K562 (cell line): ENCODE measurements around the gene CACNA1S. TPM values are rescaled to one million over a fixed set of nuclear protein-coding genes. Genes with fewer than 3 reads are reported as not detected.

ENCODE experiments used
- ARID2 ChIP-seq: fragments of 450-650 bp; IDR thresholded peaks from 2 replicates; pipeline ENCODE4 v1.6.1; 2017; ENCODE audit warnings: antibody characterized with exemption, mild to moderate bottlenecking
- ELF1 ChIP-seq: fragments of 200-800 bp; sonication (Bioruptor generic); IDR thresholded peaks from 2 replicates; pipeline ENCODE4 v1.6.1; 2016; ENCODE audit warnings: missing genetic modification characterization, missing compliant biosample characterization
- FIP1L1 ChIP-seq: fragments of 200-400 bp; formaldehyde crosslinking; IDR thresholded peaks from 2 replicates; pipeline ENCODE4 v1.6.1; 2018; ENCODE audit warnings: mild to moderate bottlenecking, low read depth, low read length; ENCODE audit not compliant: poor library complexity, severe bottlenecking
- GTF2A2 ChIP-seq: IDR thresholded peaks from 2 replicates; pipeline ENCODE4 v1.6.1; 2016; ENCODE audit warnings: mild to moderate bottlenecking, missing genetic modification characterization, missing compliant biosample characterization
- HMG20B ChIP-seq: fragments of 250-450 bp; sonication (Bioruptor Pico); IDR thresholded peaks from 2 replicates; pipeline ENCODE4 v1.5.0; 2021; ENCODE audit warnings: mild to moderate bottlenecking
- NBN ChIP-seq: fragments of 450-650 bp; IDR thresholded peaks from 2 replicates; pipeline ENCODE4 v1.6.1; 2016; ENCODE audit warnings: low read depth, mild to moderate bottlenecking
- NFIC ChIP-seq: fragments of 450-650 bp; IDR thresholded peaks from 2 replicates; pipeline ENCODE4 v1.6.1; 2017; ENCODE audit warnings: mild to moderate bottlenecking, inconsistent platforms
- NFIX ChIP-seq: fragments of 250-450 bp; sonication (Bioruptor Pico); IDR thresholded peaks from 2 replicates; pipeline ENCODE4 v1.4.0; 2020; ENCODE audit warnings: low read depth, mild to moderate bottlenecking, moderate library complexity
- NKRF ChIP-seq: fragments of 450-650 bp; IDR thresholded peaks from 2 replicates; pipeline ENCODE4 v1.6.1; 2016; ENCODE audit warnings: borderline replicate concordance
- PCBP1 ChIP-seq: fragments of 200-400 bp; formaldehyde crosslinking; IDR thresholded peaks from 2 replicates; pipeline ENCODE4 v1.6.1; 2018; ENCODE audit warnings: mild to moderate bottlenecking, low read depth, low read length; ENCODE audit not compliant: poor library complexity, severe bottlenecking
- RAD51 ChIP-seq: fragments of 450-650 bp; IDR thresholded peaks from 2 replicates; pipeline ENCODE4 v1.7.1; 2016; ENCODE audit warnings: low read depth, mild to moderate bottlenecking, borderline replicate concordance
- RNF2 ChIP-seq: sonication (generic); IDR thresholded peaks from 2 replicates; pipeline ENCODE4 v1.6.1; 2016
- SP1 ChIP-seq: sonication (generic); formaldehyde crosslinking; IDR thresholded peaks from 2 replicates; pipeline ENCODE4 v1.8.1; 2022; ENCODE audit warnings: mild to moderate bottlenecking, missing genetic modification reagents
- TAF15 ChIP-seq: fragments of 200-400 bp; formaldehyde crosslinking; IDR thresholded peaks from 2 replicates; pipeline ENCODE4 v1.6.1; 2017; ENCODE audit warnings: mild to moderate bottlenecking, low read depth, low read length, moderate library complexity
- ZKSCAN1 ChIP-seq: fragments of 150-350 bp; IDR thresholded peaks from 2 replicates; pipeline ENCODE4 v1.6.1; 2016; ENCODE audit warnings: low read depth, low read length
- ZKSCAN3 ChIP-seq: fragments of 250-450 bp; sonication (Bioruptor Pico); IDR thresholded peaks from 2 replicates; pipeline ENCODE4 v1.4.0; 2020
- ZNF143 ChIP-seq: sonication (generic); formaldehyde crosslinking; IDR thresholded peaks from 2 replicates; pipeline ENCODE4 v1.9.0; 2022; ENCODE audit warnings: mild to moderate bottlenecking, missing genetic modification reagents
- ZNF584 ChIP-seq: fragments of 200-800 bp; sonication (Bioruptor generic); IDR thresholded peaks from 2 replicates; pipeline ENCODE4 v1.6.1; 2016; ENCODE audit warnings: low read depth, mild to moderate bottlenecking, missing genetic modification characterization, missing compliant biosample characterization
- ZNF699 ChIP-seq: fragments of 250-450 bp; sonication (Bioruptor Pico); IDR thresholded peaks from 2 replicates; pipeline ENCODE4 v1.8.0; 2021; ENCODE audit warnings: mild to moderate bottlenecking, moderate library complexity; ENCODE audit not compliant: insufficient replicate concordance
- polyA plus RNA-seq, 8 experiments: library from polyadenylated mRNA; depleted of rRNA in 4 of 8; stranded (reverse) in 5 of 8; unstranded in 3 of 8; fragments of >200 nt; fragmentation: Nextera tagmentation in 2 of 8; fragmentation: Illumina TruSeq in 1 of 8; extraction: Ambion mirVana in 2 of 8; extraction: Trizol in 1 of 8; gene quantifications; 2 replicates each; pipeline versions ENCODE4 v1.2.1 to v1.2.3, GENCODE V29; 2011 to 2014; ENCODE audit warnings: inconsistent platforms in 1 of 8, missing spikeins in 1 of 8
- total RNA-seq, 7 experiments: library from RNA; depleted of rRNA in 6 of 7; stranded (reverse); fragments of >200 nt in 6 of 7; fragmentation: Illumina TruSeq in 2 of 7; extraction: Trizol in 2 of 7; gene quantifications; 2 replicates each; pipeline versions ENCODE4 v1.2.1 to v1.2.3, GENCODE V29; 2011 to 2021; ENCODE audit warnings: low replicate concordance in 1 of 7
- TF ChIP-seq, protein P1 (sequence below): fragments of 450-650 bp; IDR thresholded peaks from 2 replicates; pipeline ENCODE4 v1.7.0; 2016; ENCODE audit warnings: borderline replicate concordance
- TF ChIP-seq, protein P2 (sequence below): fragments of 250-450 bp; sonication (Bioruptor Pico); IDR thresholded peaks from 2 replicates; pipeline ENCODE4 v1.5.0; 2022; ENCODE audit warnings: mild to moderate bottlenecking
- TF ChIP-seq, protein P3 (sequence below): sonication (generic); formaldehyde crosslinking; IDR thresholded peaks from 2 replicates; pipeline ENCODE4 v1.8.1; 2023; ENCODE audit warnings: mild to moderate bottlenecking, missing genetic modification reagents

CACNA1S gene
- total and polyA plus RNA-seq, 9 of the 15 experiments (the other 6 are each of a cell fraction or from before 2014, with no cell fraction given): not detected

DNA sequence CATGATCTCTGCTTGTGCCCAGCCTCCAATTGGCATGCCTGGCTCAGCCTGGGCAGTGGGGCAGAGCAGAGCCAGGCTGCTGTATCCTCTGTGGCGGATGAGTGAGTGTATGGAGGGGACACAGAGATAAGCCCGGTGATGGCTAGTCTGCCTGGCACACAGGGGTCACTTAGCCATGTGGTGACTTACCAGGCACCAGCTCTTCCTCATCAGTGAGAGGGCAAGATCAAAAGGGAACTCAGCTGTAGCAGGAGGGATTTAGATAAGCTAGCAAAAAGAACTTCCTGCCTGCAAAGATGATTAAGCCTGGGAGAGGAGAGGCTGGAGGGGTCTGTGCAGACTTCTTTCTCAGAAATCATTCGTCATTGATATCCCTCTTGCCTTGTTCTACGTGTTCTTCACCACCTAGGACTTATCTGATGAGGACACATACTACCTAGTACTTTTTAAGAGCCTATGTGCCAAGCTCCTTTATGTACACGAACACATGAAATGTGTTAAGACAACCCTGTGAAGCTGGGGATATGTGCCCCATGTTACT lies 96.6 kb downstream of the CACNA1S start (continued):
- TF ChIP-seq ZNF699 (no peak), PCBP1 (no peak), ZKSCAN3 (CRISPR knock-in tag) (no peak), FIP1L1 (no peak), TAF15 (no peak), ZNF143 (CRISPR knock-in tag) (no peak), SP1 (CRISPR knock-in tag) (no peak; the same call in 1 of the 2 replicates), RNF2 (no peak), ZNF584 (CRISPR knock-in tag) (no peak), NFIX (CRISPR knock-in tag) (no peak), ZKSCAN1 (0 out of 2 replicates have a peak, but pooled peaks have one; percentile 38), ARID2 (no peak), GTF2A2 (tag) (no peak), NKRF (no peak), NFIC (peak; percentile 32; the same call in 1 of the 2 replicates), NBN (no peak), HMG20B (no peak), RAD51 (no peak), ELF1 (tag) (no peak)
- TF ChIP-seq, protein P1, sequence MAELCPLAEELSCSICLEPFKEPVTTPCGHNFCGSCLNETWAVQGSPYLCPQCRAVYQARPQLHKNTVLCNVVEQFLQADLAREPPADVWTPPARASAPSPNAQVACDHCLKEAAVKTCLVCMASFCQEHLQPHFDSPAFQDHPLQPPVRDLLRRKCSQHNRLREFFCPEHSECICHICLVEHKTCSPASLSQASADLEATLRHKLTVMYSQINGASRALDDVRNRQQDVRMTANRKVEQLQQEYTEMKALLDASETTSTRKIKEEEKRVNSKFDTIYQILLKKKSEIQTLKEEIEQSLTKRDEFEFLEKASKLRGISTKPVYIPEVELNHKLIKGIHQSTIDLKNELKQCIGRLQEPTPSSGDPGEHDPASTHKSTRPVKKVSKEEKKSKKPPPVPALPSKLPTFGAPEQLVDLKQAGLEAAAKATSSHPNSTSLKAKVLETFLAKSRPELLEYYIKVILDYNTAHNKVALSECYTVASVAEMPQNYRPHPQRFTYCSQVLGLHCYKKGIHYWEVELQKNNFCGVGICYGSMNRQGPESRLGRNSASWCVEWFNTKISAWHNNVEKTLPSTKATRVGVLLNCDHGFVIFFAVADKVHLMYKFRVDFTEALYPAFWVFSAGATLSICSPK: no peak
- TF ChIP-seq, protein P2, sequence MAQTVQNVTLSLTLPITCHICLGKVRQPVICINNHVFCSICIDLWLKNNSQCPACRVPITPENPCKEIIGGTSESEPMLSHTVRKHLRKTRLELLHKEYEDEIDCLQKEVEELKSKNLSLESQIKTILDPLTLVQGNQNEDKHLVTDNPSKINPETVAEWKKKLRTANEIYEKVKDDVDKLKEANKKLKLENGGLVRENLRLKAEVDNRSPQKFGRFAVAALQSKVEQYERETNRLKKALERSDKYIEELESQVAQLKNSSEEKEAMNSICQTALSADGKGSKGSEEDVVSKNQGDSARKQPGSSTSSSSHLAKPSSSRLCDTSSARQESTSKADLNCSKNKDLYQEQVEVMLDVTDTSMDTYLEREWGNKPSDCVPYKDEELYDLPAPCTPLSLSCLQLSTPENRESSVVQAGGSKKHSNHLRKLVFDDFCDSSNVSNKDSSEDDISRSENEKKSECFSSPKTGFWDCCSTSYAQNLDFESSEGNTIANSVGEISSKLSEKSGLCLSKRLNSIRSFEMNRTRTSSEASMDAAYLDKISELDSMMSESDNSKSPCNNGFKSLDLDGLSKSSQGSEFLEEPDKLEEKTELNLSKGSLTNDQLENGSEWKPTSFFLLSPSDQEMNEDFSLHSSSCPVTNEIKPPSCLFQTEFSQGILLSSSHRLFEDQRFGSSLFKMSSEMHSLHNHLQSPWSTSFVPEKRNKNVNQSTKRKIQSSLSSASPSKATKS: no peak
- TF ChIP-seq, protein P3, sequence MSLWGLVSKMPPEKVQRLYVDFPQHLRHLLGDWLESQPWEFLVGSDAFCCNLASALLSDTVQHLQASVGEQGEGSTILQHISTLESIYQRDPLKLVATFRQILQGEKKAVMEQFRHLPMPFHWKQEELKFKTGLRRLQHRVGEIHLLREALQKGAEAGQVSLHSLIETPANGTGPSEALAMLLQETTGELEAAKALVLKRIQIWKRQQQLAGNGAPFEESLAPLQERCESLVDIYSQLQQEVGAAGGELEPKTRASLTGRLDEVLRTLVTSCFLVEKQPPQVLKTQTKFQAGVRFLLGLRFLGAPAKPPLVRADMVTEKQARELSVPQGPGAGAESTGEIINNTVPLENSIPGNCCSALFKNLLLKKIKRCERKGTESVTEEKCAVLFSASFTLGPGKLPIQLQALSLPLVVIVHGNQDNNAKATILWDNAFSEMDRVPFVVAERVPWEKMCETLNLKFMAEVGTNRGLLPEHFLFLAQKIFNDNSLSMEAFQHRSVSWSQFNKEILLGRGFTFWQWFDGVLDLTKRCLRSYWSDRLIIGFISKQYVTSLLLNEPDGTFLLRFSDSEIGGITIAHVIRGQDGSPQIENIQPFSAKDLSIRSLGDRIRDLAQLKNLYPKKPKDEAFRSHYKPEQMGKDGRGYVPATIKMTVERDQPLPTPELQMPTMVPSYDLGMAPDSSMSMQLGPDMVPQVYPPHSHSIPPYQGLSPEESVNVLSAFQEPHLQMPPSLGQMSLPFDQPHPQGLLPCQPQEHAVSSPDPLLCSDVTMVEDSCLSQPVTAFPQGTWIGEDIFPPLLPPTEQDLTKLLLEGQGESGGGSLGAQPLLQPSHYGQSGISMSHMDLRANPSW (CRISPR knock-in tag): no peak
